Omental fat pad (tissue), 4 donors: ENCODE data around the gene ARF3. TPM values are rescaled to one million over a fixed set of nuclear protein-coding genes. Genes with fewer than 3 reads are reported as not detected.
A peak's percentile ranks its signal among the peaks of the same experiment; 100 is the strongest.

Experiments
- ATAC-seq: fragments of 150-250 bp; one replicate; pipeline ENCODE4 v1.9.1; 2016; ENCODE audit warnings: mild to moderate bottlenecking, moderate library complexity; ENCODE audit not compliant: low FRiP score
- DNase-seq: peaks from one replicate; pipeline ENCODE4 v3.0.0-alpha.2; 2019; ENCODE audit warnings: low spot score
- CTCF ChIP-seq, 3 donors: fragments of 450-650 bp; IDR thresholded peaks; one replicate each; pipeline ENCODE4 v1.5.1; 2016 to 2017; ENCODE audit warnings: antibody characterized with exemption in 3 of 3, mild to moderate bottlenecking in 3 of 3, moderate library complexity in 2 of 3
- total RNA-seq, 4 donors: library from RNA; depleted of rRNA; stranded (reverse); fragments of >200 nt; gene quantifications; one replicate each; pipeline ENCODE4 v1.1.0, GENCODE V29; 2016

The ARF3 gene
- total RNA-seq, 4 donors from 2014 or later = 57.1 to 91.5 (median 68.3) TPM

DNA sequence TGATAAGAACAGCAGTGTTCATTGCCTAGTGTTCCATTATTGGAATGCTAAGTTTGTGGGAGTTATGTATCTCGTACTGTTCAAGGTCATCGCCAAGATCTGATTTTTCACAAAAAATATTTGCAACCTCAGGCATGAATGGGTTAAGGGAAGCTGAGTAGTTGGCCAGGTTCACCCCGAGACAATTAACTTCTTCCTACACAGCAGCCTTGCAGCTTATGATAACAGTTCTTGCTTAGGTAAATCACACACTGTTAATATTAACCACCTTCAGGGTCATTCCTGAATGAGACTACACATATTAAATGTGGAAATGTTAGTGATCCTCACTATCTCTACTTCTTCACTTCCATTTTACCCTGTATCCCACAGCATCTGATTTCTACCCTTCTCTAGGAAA is 50.0 kb downstream of the ARF3 start:
- DNase-seq (no peak), ATAC-seq (no peak)
- no peak for TF ChIP-seq CTCF (IDR thresholded peaks at IDR 0.05)

- no peak for TF ChIP-seq CTCF (IDR thresholded peaks at IDR 0.05)
- peak; percentile 58 for DNase-seq
- peak; percentile 54 for ATAC-seq
These were observed 53.3 kb downstream of the ARF3 start for GRCh38 chr12:48903982-48904411.

- no peak for TF ChIP-seq CTCF (IDR thresholded peaks at IDR 0.05)
- no peak for ATAC-seq
These were observed 53.8 kb downstream of the ARF3 start for GRCh38 chr12:48903363-48903981.

DNA sequence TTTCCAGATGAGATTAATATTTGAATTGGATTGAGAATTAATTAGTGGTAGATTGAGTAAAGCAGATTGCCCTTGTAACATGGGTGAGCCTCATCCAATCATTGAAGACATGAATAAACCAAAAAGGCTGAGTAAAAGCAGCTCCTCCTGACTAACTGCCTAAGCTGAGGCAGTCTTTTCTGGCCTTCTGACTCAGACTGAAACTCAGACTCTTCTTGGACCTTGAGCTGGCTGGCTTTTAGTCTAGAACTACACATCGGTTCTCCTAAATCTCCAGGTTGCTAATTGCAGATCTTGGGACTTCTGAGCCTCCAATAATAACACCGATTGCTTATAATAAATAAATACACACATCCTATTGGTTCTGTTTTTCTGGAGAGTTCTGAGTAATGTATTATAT is 56.0 kb downstream of the ARF3 start:
- no peak for ATAC-seq
- no peak for TF ChIP-seq CTCF (IDR thresholded peaks at IDR 0.05)

More at GRCh38 chr12:48903363-48903981, 53.8 kb downstream of the ARF3 start:
- no peak for DNase-seq

GRCh38 chr12:48899651-48900050 is 57.6 kb downstream of the ARF3 start:
- DNase-seq (no peak), ATAC-seq (no peak)
- no peak for TF ChIP-seq CTCF (IDR thresholded peaks at IDR 0.05)

More for the DNA sequence above, 56.0 kb downstream of the ARF3 start:
- no peak for DNase-seq

DNA sequence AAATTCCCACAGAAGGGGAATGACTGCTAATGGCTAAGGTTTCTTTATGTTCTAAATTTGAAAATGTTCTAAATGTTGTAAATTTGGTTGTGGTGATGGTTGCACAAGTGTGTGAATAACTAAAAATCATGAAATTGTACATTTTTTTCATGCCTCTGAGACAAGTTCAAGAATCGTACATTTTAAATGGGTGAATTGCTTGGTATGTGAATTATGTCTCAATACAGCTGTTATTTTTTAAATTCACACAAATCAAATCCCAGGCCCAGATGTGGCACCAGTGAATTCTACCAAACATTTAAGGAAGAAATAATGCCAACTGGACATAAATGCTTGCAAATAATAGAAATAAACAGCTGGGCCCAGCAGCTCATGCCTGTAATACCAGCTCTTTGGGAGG is 63.0 kb downstream of the ARF3 start:
- TF ChIP-seq CTCF (IDR thresholded peaks at IDR 0.05) = no peak
- DNase-seq (no peak), ATAC-seq (no peak)

DNA sequence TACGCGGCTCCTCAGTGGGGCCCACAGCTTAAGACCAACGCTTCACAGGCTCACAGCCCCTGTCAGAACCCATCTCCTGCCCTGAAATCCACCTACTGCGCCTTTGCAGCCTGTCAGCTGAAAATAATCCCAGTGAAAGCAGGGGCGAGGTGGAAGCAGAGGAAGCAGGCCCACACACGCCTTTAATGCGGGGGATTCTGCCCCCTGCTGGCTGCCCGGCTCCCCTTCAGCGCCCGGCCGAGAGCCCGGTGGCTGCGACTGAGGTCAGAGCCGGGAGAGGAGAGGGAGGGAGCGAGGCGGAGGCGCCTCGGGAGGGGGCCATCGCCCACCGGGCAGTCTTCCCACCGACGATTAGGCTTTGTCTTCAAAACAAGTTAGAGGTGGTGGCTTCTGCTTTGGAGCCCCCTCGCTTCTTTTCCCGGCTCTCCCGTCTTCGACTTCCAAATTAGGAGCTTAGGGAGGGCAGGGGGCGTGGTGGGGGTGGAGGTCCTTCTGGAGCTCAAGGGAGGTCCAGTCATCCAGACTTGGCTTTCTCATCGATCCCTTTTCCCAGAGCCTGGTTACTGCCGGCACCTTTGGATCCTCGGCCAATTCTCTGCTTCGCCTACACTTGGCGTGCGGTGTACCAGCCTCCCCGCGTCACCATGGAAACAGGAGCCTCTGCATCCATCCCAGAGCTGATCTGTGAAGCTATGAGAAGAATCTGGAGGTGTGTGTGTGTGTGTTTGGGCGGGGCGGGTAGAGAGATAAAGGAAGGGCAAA is 66.4 kb downstream of the ARF3 start:
- DNase-seq (peak; percentile 75), ATAC-seq (peak; percentile 96)
- peak in 2 of 3 donors; percentile 40 to 69 for TF ChIP-seq CTCF (IDR thresholded peaks at IDR 0.05)
